GM10266 (cell line): ENCODE results near the gene SLC8A1.

ENCODE experiments used
- DNase-seq: peaks from one replicate; pipeline ENCODE4 v3.0.0; 2012; ENCODE audit errors: extremely low spot score
- TF ChIP-seq, protein P1 (sequence below): IDR thresholded peaks from 2 replicates; pipeline ENCODE4 v1.5.1; 2012; ENCODE audit warnings: mild to moderate bottlenecking, low read depth; ENCODE audit not compliant: control insufficient read depth, insufficient read depth; ENCODE audit errors: missing control alignments

SLC8A1 gene

DNA sequence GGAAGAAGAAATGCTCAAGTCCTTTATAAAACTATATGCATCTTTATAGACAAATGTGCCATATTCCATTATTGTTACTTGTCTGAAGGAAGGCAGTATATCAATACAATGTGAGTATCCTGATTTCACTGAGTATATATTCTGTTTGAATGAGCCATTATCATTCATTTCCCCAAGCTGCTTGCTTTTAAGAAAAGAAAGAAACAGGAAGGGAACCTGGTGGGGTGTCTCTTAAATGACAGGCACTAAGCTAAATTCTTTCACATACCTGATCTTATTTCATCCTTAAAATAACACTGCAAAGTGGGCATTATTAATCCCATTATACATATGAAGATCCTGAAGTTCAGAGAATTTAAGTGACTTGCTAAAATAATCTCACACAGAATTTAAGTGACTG lies 307.9 kb downstream of the SLC8A1 start:
- DNase-seq: no peak
- TF ChIP-seq, protein P1, sequence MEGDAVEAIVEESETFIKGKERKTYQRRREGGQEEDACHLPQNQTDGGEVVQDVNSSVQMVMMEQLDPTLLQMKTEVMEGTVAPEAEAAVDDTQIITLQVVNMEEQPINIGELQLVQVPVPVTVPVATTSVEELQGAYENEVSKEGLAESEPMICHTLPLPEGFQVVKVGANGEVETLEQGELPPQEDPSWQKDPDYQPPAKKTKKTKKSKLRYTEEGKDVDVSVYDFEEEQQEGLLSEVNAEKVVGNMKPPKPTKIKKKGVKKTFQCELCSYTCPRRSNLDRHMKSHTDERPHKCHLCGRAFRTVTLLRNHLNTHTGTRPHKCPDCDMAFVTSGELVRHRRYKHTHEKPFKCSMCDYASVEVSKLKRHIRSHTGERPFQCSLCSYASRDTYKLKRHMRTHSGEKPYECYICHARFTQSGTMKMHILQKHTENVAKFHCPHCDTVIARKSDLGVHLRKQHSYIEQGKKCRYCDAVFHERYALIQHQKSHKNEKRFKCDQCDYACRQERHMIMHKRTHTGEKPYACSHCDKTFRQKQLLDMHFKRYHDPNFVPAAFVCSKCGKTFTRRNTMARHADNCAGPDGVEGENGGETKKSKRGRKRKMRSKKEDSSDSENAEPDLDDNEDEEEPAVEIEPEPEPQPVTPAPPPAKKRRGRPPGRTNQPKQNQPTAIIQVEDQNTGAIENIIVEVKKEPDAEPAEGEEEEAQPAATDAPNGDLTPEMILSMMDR: no peak

DNA sequence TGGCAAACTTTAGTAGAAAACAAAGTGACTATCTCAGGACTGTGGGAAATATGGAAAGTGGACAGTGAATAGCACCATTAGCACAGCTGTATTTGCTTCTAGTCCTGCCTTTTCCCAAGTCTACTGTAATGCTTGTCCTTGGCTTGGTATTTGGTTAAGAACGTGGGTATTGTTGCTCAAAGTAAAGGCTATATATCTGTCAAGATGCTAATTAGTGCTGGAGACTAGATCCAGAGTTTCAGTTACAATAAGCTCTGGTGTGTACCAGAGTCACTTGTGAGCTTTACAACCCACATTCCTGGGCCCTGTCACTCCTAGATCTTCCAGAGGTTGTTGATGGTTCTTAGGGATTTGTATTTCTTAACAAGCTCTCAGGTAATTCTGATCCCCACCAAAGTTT lies 313.6 kb downstream of the SLC8A1 start:
- TF ChIP-seq, protein P1: no peak
- no peak for DNase-seq

DNA sequence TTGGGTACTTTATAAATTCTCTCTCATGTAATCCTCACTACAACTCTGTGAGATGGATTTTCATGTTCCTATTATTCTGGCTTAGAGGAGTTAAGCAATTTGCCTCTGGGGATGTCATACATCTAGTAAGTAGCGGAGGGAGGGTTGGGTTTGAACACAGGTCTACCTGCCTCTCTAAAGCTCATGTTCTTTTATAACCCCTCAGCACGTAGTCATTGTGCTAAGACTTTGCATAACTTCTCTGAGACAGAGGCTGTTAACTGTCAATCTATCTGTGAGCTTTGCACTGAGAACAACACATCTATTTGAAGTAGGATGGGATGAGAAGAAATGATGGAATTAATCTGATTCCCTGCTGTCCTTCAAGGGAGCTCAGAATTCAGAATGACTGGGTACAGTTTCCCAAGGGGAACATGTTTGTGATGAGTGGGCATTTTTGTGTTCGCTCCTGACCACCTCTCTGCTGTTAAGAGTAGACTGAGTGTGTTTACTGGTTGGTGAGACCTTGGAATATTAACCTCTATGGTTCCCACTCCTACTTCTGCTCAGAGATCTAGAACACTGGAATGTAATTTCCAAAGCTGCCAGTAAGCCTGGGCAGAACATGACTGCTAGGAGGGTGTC lies 320.7 kb downstream of the SLC8A1 start:
- TF ChIP-seq, protein P1: no peak
- DNase-seq: no peak

DNA sequence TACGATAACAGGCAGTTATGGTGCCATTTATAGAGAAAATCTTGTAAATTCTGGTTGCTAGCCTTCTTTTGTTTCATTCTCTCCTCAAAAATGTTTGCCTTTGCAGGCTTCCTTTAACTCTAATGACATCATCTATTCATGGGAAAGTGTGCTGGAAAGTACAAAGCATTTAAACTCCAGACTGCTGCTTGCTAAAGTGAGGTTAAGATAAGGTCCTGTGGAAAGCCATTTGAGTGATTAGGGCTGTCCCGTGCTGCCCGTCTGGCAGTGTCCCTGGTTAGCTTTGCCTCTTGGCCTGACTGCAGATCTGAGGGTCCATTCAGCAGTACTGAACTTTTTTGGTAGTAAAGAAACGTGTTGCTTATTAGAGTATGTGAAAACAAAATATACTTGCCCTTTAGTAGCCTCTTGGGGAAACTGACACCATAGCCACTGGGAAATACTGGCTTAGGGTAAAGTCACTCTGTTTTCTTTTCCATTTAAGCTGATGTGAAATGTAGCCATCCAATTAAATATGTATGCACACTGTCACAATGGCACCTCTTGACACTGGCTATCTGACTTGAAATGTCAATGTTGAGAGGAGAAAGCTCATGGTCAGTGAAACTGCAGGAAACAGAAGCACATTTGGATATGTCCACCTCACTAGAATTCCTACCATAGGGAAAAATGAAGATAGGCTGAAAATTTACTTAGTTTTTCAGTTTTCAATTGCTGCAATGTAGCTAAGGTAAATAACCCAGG lies 321.5 kb downstream of the SLC8A1 start:
- TF ChIP-seq, protein P1: no peak
- no peak for DNase-seq

DNA sequence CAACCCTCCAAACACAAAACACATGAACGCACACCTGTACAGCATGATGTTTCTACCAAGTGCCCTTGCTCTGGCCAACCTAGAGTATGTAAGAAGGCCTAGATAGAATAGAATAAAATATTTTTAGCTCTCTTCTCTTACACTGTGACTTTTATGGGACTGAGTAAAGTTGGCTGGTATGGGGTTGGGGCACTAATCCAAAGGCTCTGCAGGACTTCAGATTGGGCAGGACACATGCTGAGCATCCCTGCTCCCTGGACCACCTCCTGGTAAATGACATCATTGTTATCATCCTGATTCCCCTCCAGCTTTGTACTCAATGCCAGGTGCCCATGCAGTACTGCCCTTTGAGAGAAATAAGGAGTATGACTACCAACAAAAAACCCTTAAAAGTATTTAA lies 322.2 kb downstream of the SLC8A1 start:
- DNase-seq: no peak
- TF ChIP-seq, protein P1: no peak

DNA sequence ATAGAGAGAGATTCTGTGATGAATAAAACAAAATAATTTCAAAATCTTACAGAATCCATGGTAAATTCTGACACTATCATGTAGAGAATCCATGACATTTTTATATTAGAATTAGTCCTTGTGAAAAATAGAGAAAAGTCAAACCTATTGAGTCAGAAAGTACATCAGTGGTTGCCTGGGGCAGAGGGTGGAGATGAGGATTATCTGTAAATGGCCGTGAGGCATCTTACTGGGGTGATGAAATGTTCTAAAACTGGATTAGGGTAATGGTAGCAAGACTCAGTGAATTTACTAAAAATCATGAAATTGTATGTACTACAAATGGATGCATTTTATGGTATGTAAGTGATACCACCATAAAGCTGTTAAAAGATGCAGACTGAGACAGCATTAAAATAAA lies 323.1 kb downstream of the SLC8A1 start:
- TF ChIP-seq, protein P1: no peak
- no peak for DNase-seq

DNA sequence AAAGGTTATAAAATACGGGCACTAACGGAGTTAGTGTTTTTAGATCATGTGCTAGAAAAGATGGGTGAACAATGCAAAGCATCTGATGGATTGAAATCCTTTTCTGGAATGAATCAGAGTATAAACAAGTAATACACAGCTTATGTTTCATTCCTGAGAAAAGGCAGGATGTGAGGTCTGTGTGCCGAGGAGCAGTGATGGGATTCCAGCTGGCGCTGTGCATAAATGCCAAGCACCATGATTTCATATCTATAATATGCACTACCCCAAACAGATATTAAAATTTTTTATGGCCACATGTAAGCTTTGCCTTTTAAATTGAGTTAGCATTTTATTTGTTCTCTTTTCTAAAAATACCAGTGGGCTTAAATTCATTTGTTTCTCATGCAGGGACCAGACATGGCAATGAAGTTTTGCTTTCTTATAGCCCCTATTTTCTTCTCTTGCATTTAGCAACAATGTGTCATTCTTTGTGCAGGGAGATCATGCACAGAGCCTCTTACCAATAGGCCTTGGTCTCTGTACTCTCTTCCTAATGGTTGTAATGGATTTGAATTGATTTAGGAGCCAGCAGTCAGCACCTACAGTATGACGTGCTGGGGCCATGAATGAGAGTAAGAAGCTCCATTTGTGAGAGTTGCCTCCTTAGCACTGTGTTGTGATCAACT lies 323.9 kb downstream of the SLC8A1 start:
- TF ChIP-seq, protein P1: no peak
- DNase-seq: no peak
